Endothelial cell (in vitro differentiated cells): ENCODE data around the gene PRAC2. TPM values are rescaled to one million over a fixed set of nuclear protein-coding genes. Genes with fewer than 3 reads are reported as not detected.

Source experiments
- DNase-seq: peaks from one replicate; pipeline ENCODE4 v3.0.0; 2021; ENCODE audit warnings: low spot score
- H3K27ac Mint-ChIP-seq: one replicate; pipeline ENCODE4 v1.8.0; 2021; ENCODE audit warnings: mixed read lengths, inconsistent platforms; ENCODE audit not compliant: unreplicated experiment
- H3K27me3 Mint-ChIP-seq: one replicate; pipeline ENCODE4 v1.8.0; 2021; ENCODE audit warnings: mild to moderate bottlenecking, moderate library complexity, mixed read lengths, inconsistent platforms; ENCODE audit not compliant: unreplicated experiment
- H3K36me3 Mint-ChIP-seq: one replicate; pipeline ENCODE4 v1.8.0; 2021; ENCODE audit warnings: mild to moderate bottlenecking, low read depth, mixed read lengths, inconsistent platforms; ENCODE audit not compliant: unreplicated experiment
- H3K4me1 Mint-ChIP-seq: one replicate; pipeline ENCODE4 v1.8.0; 2021; ENCODE audit warnings: mild to moderate bottlenecking, mixed read lengths, inconsistent platforms; ENCODE audit not compliant: unreplicated experiment
- H3K4me3 Mint-ChIP-seq: one replicate; pipeline ENCODE4 v1.8.0; 2021; ENCODE audit warnings: mild to moderate bottlenecking, mixed read lengths, inconsistent platforms; ENCODE audit not compliant: unreplicated experiment
- H3K9me3 Mint-ChIP-seq: one replicate; pipeline ENCODE4 v1.8.0; 2021; ENCODE audit warnings: mixed read lengths, inconsistent platforms; ENCODE audit not compliant: unreplicated experiment
- CTCF ChIP-seq: fragments of 200-600 bp; sonication (generic); IDR thresholded peaks from one replicate; pipeline ENCODE4 v1.5.0; 2021; ENCODE audit warnings: antibody characterized with exemption; ENCODE audit not compliant: unreplicated experiment
- total RNA-seq: library from RNA; stranded (reverse); fragmentation: NEBNext Ultra II Directional; extraction: Animal tissue kit (Norgen Biotek cat#: 25700); gene quantifications from one replicate; pipeline ENCODE4 v1.2.1, GENCODE V29; 2021; ENCODE audit not compliant: unreplicated experiment

PRAC2 gene
- total RNA-seq, 1 donor from 2014 or later: not detected

- Mint-ChIP-seq H3K9me3 (no peaks in the 10 kb centered on the region), H3K27me3 (peaks cover 16% of the 10 kb centered on the region), H3K36me3 (no peaks in the 10 kb centered on the region), H3K27ac (no peak overlapping the region), H3K4me3 (no peak overlapping the region), H3K4me1 (peaks cover 11% of the 10 kb centered on the region)
- DNase-seq: no peak
- TF ChIP-seq CTCF: no peak
Measured at GRCh38 chr17:48759288-48759687, 36.3 kb downstream of the PRAC2 start.

- Mint-ChIP-seq H3K9me3 (no peaks in the 10 kb centered on the region), H3K36me3 (no peaks in the 10 kb centered on the region), H3K27me3 (peaks cover 14% of the 10 kb centered on the region), H3K4me3 (no peak overlapping the region), H3K27ac (no peak overlapping the region), H3K4me1 (peaks cover 6% of the 10 kb centered on the region)
- no peak for TF ChIP-seq CTCF
- no peak for DNase-seq
Measured at GRCh38 chr17:48760411-48760810, 37.4 kb downstream of the PRAC2 start.

GRCh38 chr17:48761114-48761513, 38.1 kb downstream of the PRAC2 start:
- no peak for DNase-seq
- H3K9me3 Mint-ChIP-seq: no peaks in the 10 kb centered on the region

GRCh38 chr17:48767263-48767774, 44.3 kb downstream of the PRAC2 start:
- H3K9me3 Mint-ChIP-seq: no peaks in the 10 kb centered on the region
- peaks cover 4% of the 10 kb centered on the region for H3K27me3 Mint-ChIP-seq
- no peak overlapping the region for H3K27ac Mint-ChIP-seq
- no peaks in the 10 kb centered on the region for H3K4me1 Mint-ChIP-seq
- H3K4me3 Mint-ChIP-seq: no peak overlapping the region
- no peaks in the 10 kb centered on the region for H3K36me3 Mint-ChIP-seq
- DNase-seq: no peak
- TF ChIP-seq CTCF: no peak

More at GRCh38 chr17:48761114-48761513, 38.1 kb downstream of the PRAC2 start:
- H3K36me3 Mint-ChIP-seq: no peaks in the 10 kb centered on the region
- no peak overlapping the region for H3K4me3 Mint-ChIP-seq
- TF ChIP-seq CTCF: no peak
- H3K27ac Mint-ChIP-seq: no peak overlapping the region
- peaks cover 6% of the 10 kb centered on the region for H3K4me1 Mint-ChIP-seq
- peaks cover 10% of the 10 kb centered on the region for H3K27me3 Mint-ChIP-seq

DNA sequence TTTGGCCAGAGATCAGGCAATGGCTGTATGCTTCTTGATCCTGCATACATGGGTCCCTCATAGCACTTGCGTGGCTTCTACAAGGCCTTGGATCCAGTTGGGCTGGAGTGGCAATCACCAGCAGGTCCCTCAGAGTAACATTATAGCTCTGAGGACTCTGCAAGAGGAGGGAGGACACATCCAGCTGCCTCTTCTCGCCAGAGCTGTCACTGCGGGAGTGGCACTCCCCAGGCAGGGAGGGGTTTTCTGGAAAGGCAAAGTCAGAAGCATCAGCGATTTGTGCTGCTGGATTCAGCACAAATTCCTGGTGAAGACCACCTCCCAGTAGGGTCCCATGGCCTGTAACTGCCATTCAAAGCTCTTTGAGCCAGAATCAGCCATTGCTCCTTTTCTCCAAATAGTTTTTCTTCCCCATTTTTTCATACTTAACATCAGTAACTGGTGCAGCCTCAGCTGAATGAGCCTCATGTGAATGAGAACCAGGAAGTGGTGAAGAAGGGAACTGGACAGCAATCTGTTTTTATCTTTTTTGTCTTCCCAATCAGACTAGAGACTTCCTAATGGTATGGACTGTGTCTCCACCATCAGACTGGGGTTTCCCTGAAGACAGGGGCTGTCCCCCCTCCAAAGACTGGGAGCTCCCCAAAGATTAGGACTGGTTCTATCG, 46.2 kb downstream of the PRAC2 start:
- Mint-ChIP-seq H3K27ac (peak overlapping the region; percentile 2), H3K36me3 (no peaks in the 10 kb centered on the region), H3K27me3 (peaks cover 4% of the 10 kb centered on the region), H3K4me1 (no peaks in the 10 kb centered on the region), H3K4me3 (no peak overlapping the region), H3K9me3 (no peaks in the 10 kb centered on the region)
- DNase-seq: no peak
- TF ChIP-seq CTCF: no peak
